LNCAP (cell line): ENCODE measurements around the gene TRIO.

ENCODE experiments used
- CTCF ChIP-seq: fragments of 450-650 bp; IDR thresholded peaks from 2 replicates; pipeline ENCODE4 v1.5.1; 2017; ENCODE audit warnings: mild to moderate bottlenecking

TRIO gene

DNA sequence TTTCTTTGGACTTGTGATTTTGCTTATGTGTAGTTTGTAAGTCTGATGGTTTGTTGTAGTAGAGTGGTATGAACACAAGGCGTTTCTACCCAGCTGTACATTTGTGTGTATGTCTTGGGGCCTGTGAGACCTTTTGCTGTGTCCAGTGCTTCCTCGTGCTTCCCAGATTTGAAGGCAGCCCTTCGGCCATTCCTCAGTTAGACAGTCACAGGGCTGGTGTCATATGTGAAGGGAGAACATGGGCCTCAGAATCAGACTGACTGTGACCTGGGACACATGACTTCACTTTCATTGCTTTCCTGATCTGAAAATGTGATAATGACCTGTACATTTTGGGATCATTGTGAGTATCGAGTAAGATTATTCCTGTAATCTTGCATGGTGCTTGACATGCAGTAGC lies 140.0 kb downstream of the TRIO start:
- no peak for TF ChIP-seq CTCF

DNA sequence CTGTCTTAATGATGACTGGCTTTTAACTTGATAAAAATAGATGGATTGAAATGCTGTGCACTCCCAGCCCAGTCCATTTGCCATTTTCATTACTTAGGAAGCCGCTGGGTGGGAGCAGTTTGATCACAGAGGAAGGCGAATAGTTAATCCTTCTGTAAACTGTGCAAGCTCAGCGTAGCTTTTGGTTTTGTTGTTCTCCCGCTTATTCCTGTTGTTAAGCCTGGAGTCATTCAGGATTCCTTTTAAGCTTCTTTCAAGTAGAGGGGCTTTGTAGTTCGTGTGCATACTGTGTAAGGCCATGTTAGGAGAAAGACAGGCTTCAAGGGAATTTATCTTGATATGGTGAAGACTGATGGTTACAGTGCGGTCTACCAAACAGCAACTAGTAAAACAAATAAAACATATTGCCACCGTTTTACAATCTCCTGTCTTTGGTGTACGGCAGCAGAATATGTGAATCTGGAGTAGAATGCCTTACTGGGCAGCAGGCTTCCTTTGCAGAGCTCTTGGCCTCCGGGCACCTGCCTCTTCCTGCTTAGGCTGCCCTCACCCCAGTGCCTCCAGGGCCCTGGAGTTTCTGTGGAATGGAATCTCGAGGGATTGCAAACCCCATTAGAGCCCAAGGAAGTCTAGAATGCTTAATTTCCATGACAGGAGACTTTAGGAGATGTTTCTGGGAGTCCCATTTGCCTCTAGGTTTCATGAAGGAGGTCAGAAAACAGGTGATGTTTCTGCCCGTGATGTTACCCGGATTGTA lies 141.4 kb downstream of the TRIO start:
- TF ChIP-seq CTCF, result no peak

- no peak for TF ChIP-seq CTCF
Measured at GRCh38 chr5:14286007-14286406, 142.9 kb downstream of the TRIO start.

DNA sequence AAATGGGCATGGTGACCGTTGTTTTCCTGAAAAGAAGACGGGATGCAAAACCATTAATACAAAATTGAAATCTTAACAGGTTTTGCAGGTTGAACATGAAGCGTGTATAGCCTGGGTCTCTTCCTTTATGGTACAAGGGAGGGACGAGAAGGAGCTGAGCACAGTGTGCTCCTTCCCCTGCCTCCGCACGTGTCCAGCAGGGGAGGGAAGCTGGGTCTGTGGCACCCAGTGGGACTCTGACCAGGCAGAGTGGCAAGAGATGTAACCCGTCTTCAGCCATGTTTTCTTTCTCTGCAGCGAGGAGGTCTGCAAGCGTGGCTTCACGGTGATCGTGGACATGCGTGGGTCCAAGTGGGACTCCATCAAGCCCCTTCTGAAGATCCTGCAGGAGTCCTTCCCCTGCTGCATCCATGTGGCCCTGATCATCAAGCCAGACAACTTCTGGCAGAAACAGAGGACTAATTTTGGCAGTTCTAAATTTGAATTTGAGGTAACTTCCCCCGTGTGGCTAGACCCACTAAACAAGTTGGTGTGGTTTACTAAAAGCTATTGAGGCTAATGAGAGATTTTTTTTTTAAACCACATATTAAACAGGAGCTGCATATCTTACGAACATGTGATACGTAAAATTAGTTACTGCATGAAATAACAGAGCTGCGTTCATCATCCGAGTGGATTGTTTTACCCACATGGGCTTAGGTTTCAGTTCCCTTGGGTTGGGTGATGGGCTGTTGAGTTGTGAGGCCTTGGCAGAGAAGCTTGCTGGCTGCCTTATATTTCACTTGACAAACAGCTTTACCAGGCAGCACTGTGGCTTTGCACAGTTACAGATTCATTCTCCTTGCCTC lies 143.7 kb downstream of the TRIO start:
- no peak for TF ChIP-seq CTCF

- TF ChIP-seq CTCF, result no peak
Measured at GRCh38 chr5:14292766-14293658, 149.9 kb downstream of the TRIO start.

DNA sequence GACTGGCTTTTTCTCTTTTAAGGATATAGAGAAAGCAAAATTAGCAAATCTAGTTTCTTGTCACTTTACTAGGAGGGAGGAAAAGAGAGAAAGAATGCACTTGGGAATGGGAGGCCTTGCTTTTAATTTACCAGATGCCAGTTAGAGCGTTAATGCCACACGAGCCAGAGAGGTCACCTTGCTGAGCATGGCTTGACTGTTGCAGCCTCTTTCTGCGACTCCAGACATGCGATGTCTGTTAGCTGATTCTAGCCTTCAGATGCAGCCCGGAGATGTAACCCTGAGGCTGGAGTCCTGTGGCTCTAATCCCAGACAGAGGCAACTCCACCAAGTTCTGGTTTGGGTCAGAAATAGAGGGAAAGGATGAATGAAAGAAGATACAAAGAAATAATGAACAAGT lies 152.5 kb downstream of the TRIO start:
- TF ChIP-seq CTCF, result no peak
